GM12878 (cell line): ENCODE data around the gene TLCD5. TPM values are rescaled to one million over a fixed set of nuclear protein-coding genes. Genes with fewer than 3 reads are reported as not detected.

Source experiments
- ATAC-seq: fragments of 200-7000 bp; cut with Tn5 transposase; 3 replicates; pipeline ENCODE4 v1.9.1; 2020; ENCODE audit warnings: mild to moderate bottlenecking, moderate library complexity
- BruUV-seq: library from RNA; stranded (reverse); fragments of 400-500 nt; replicated peaks from 2 replicates; lab custom pipeline; 2021; lab: Mats Ljungman, UMichigan
- CTCF ChIA-PET: fragments of 300-600 bp; sonication (Branson Sonifier 250); formaldehyde crosslinking; extraction: SDS; loops from one replicate; lab custom pipeline; 2021; ENCODE audit warnings: inconsistent platforms; lab: Yijun Ruan, JAX
- POLR2A ChIA-PET: fragments of 350-600 bp; formaldehyde crosslinking; extraction: SDS; loops from one replicate; lab custom pipeline; 2021; ENCODE audit warnings: inconsistent platforms; lab: Charles Lee
- RAD21 ChIA-PET: fragments of 300-600 bp; sonication (Branson Sonifier 250); formaldehyde crosslinking; loops from one replicate; lab custom pipeline; 2023; ENCODE audit warnings: antibody characterized with exemption; ENCODE audit not compliant: unreplicated experiment; lab: Charles Lee
- SMC1A ChIA-PET: fragments of 300-600 bp; sonication (Branson Sonifier 250); formaldehyde crosslinking; loops from one replicate; lab custom pipeline; 2023; ENCODE audit not compliant: unreplicated experiment, uncharacterized antibody; lab: Charles Lee
- DNase-seq: peaks from one replicate; pipeline ENCODE4 v3.0.0-alpha.2; 2011; ENCODE audit warnings: low read depth, low spot score
- FAIRE-seq: peaks from 3 replicates; lab custom pipeline; 2011; peaks lifted over from hg19 to GRCh38; lab: Jason Lieb, UNC
- H2AFZ ChIP-seq: 2 replicates; pipeline ENCODE4 v1.6.0; 2011; ENCODE audit warnings: low read depth, low read length, control low read depth; ENCODE audit not compliant: control insufficient read depth
- H3K27ac ChIP-seq: 2 replicates; pipeline ENCODE4 v1.5.1; 2011; ENCODE audit warnings: control low read depth; ENCODE audit not compliant: control insufficient read depth, insufficient read depth
- H3K27me3 ChIP-seq, 2 experiments: replicated peaks in 1 of 2; 2 replicates each; pipeline versions ENCODE4 v1.6.0 to v1.6.1; 2011; ENCODE audit warnings: low read length in 1 of 2; ENCODE audit not compliant: control insufficient read depth in 2 of 2, insufficient read depth in 2 of 2
- H3K36me3 ChIP-seq, 2 experiments: 2 replicates each; pipeline ENCODE4 v1.5.1; 2011; ENCODE audit warnings: low read length in 1 of 2; ENCODE audit not compliant: control insufficient read depth in 2 of 2, insufficient read depth in 2 of 2
- H3K4me1 ChIP-seq: 2 replicates; pipeline ENCODE4 v1.6.1; 2011; ENCODE audit warnings: mild to moderate bottlenecking, low read length, moderate library complexity, mixed read lengths; ENCODE audit not compliant: control insufficient read depth, insufficient read depth
- H3K4me2 ChIP-seq: 2 replicates; pipeline ENCODE4 v1.6.0; 2011; ENCODE audit warnings: control low read depth; ENCODE audit not compliant: control insufficient read depth, insufficient read depth
- H3K4me3 ChIP-seq: fragments of 200-600 bp; sonication (generic); 2 replicates; pipeline ENCODE4 v1.5.1; 2016
- H3K79me2 ChIP-seq: 2 replicates; pipeline ENCODE4 v1.6.0; 2011; ENCODE audit warnings: low read length; ENCODE audit not compliant: control insufficient read depth, insufficient read depth
- H3K9ac ChIP-seq: 2 replicates; pipeline ENCODE4 v1.8.0; 2011; ENCODE audit warnings: low read length, control low read depth, mixed read lengths; ENCODE audit not compliant: control insufficient read depth, insufficient read depth
- H3K9me3 ChIP-seq: replicated peaks from 3 replicates; pipeline ENCODE4 v1.5.1; 2011; ENCODE audit warnings: mild to moderate bottlenecking, low read length; ENCODE audit not compliant: control insufficient read depth, insufficient read depth
- H4K20me1 ChIP-seq: 2 replicates; pipeline ENCODE4 v1.6.0; 2011; ENCODE audit not compliant: control insufficient read depth, insufficient read depth
- BCL11A ChIP-seq: IDR thresholded peaks from 2 replicates; pipeline ENCODE4 v1.6.1; 2011; ENCODE audit warnings: low read depth, low read length
- CBFB ChIP-seq: IDR thresholded peaks from 2 replicates; pipeline ENCODE4 v1.6.1; 2016; ENCODE audit warnings: antibody characterized with exemption, low read depth
- CBX5 ChIP-seq: sonication (generic); IDR thresholded peaks from 2 replicates; pipeline ENCODE4 v1.6.1; 2016; ENCODE audit warnings: low read depth, moderate library complexity, mild to moderate bottlenecking, inconsistent platforms
- KLF5 ChIP-seq: fragments of 450-650 bp; IDR thresholded peaks from 2 replicates; pipeline ENCODE4 v1.6.1; 2014; ENCODE audit warnings: mild to moderate bottlenecking; ENCODE audit not compliant: partially characterized antibody
- MTA2 ChIP-seq: fragments of 450-650 bp; IDR thresholded peaks from 2 replicates; pipeline ENCODE4 v1.6.1; 2016; ENCODE audit warnings: low read depth, mild to moderate bottlenecking, moderate library complexity
- MYB ChIP-seq: fragments of 150-350 bp; IDR thresholded peaks from 2 replicates; pipeline ENCODE4 v1.6.1; 2014; ENCODE audit warnings: mild to moderate bottlenecking, low read depth, low read length, borderline replicate concordance
- PKNOX1 ChIP-seq: fragments of 450-650 bp; IDR thresholded peaks from 2 replicates; pipeline ENCODE4 v1.6.1; 2016; ENCODE audit warnings: mild to moderate bottlenecking
- POU2F2 ChIP-seq: IDR thresholded peaks from 3 replicates; pipeline ENCODE4 v1.6.1; 2011; ENCODE audit warnings: low read depth, mild to moderate bottlenecking, low read length, borderline replicate concordance
- RCOR1 ChIP-seq: conservative IDR thresholded peaks from 2 replicates; pipeline ENCODE4 v1.6.1; 2012; ENCODE audit warnings: low read depth, low read length, improper control_type of control experiment
- SREBF1 ChIP-seq: IDR thresholded peaks from 2 replicates; pipeline ENCODE4 v1.6.1; 2012; ENCODE audit warnings: mild to moderate bottlenecking, low read length
- whole genome bisulfite sequencing: methylation state at CpG from one replicate; pipeline ENCODE4 v1.1.6; 2016; ENCODE audit warnings: low lambda C conversion rate; ENCODE audit not compliant: insufficient replicate concordance, insufficient coverage; ENCODE audit errors: missing lambda C conversion rate; 5-methylcytosine and 5-hydroxymethylcytosine counted together
- in situ Hi-C: fragments of 300-500 bp; cut with MboI; formaldehyde crosslinking; loops from 9 replicates; pipeline ENCODE4 v1.14.3; 2018; ENCODE audit warnings: mixed read lengths
- intact Hi-C: fragments of 100-400 bp; cut with micrococcal nuclease; formaldehyde crosslinking; loops from one replicate; pipeline ENCODE4 v1.14.2; 2022; ENCODE audit not compliant: unreplicated experiment
- polyA plus RNA-seq, 11 experiments: library from polyadenylated mRNA; depleted of rRNA in 4 of 11; unstranded in 6 of 11; stranded (reverse) in 5 of 11; fragments of >200 nt; fragmentation: Nextera tagmentation in 4 of 11; fragmentation: Illumina TruSeq in 1 of 11; extraction: Ambion mirVana in 4 of 11; extraction: Trizol in 1 of 11; gene quantifications; 1 replicate in 1 of 11; 2 replicates in 10 of 11; pipeline versions ENCODE4 v1.2.1 to v1.2.3, GENCODE V29; 2011 to 2016; ENCODE audit warnings: inconsistent platforms in 2 of 11, missing spikeins in 2 of 11, low read depth in 1 of 11
- total RNA-seq, 4 experiments: library from RNA; depleted of rRNA in 3 of 4; stranded (reverse); fragments of >200 nt in 3 of 4; fragmentation: Illumina TruSeq in 1 of 4; extraction: Trizol in 1 of 4; gene quantifications; 2 replicates each; pipeline versions ENCODE4 v1.2.1 to v1.2.3, GENCODE V29; 2013 to 2021
- TF ChIP-seq, protein P1 (sequence below): fragments of 450-650 bp; conservative IDR thresholded peaks from 2 replicates; pipeline ENCODE4 v1.6.1; 2017; ENCODE audit warnings: mild to moderate bottlenecking, moderate library complexity

TLCD5 gene
- total and polyA plus RNA-seq, 10 of the 15 experiments (the other 5 are each of a cell fraction or from before 2014, with no cell fraction given), result 2.4 to 13.3 (median 3.2) TPM

GRCh38 chr11:120327311-120327710 is 2.2 kb downstream of the TLCD5 start:
- Histone ChIP-seq H3K4me1 (no peaks in the 10 kb centered on the region), H2AFZ (no peak overlapping the region), H4K20me1 (no peaks in the 10 kb centered on the region), H3K36me3 (no peaks in the 10 kb centered on the region), H3K9me3 (no peaks in the 10 kb centered on the region; the same call in 2 of the 3 replicates), H3K9ac (no peak overlapping the region), H3K27ac (no peak overlapping the region; the same call in 1 of the 2 replicates), H3K4me2 (peak overlapping the region; percentile 87; the same call in 1 of the 2 replicates), H3K79me2 (no peaks in the 10 kb centered on the region), H3K27me3 (no peaks in the 10 kb centered on the region; a peak in 2 of 4 replicates), H3K4me3 (no peak overlapping the region)
- TF ChIP-seq CBFB, result no peak
- TF ChIP-seq RCOR1, result no peak
- no peak for TF ChIP-seq MYB
- SMC1A ChIA-PET, result interaction anchor here (1.0 to 3.1 kb wide), 9 partner anchors 8 to 572 kb away, joined by 3 to 15 read pairs (median 6); no protein-coding TSS in a partner anchor
- 97% methylated on average over 4 of the region's 4 CpGs for WGBS
- POLR2A ChIA-PET, result interaction anchor here (1.0 to 1.7 kb wide), 4 partner anchors 8 to 73 kb away, joined by 3 to 8 read pairs (median 4); no protein-coding TSS in a partner anchor
- RAD21 ChIA-PET, result interaction anchor here (1.0 to 1.6 kb wide), 3 partner anchors 8 to 91 kb away, joined by 3 to 5 read pairs (median 5); no protein-coding TSS in a partner anchor
- intact Hi-C loops (no loop called here), in situ Hi-C loops (no loop called here)
- FAIRE-seq (no peak), ATAC-seq (no peak), DNase-seq (no peak)
- BruUV-seq, result no TSS peak
- CTCF ChIA-PET, result interaction anchor here (0.9 to 3.1 kb wide), 7 partner anchors 8 to 161 kb away, joined by 3 to 25 read pairs (median 4); partner anchors contain the start of gene ARHGEF12

DNA sequence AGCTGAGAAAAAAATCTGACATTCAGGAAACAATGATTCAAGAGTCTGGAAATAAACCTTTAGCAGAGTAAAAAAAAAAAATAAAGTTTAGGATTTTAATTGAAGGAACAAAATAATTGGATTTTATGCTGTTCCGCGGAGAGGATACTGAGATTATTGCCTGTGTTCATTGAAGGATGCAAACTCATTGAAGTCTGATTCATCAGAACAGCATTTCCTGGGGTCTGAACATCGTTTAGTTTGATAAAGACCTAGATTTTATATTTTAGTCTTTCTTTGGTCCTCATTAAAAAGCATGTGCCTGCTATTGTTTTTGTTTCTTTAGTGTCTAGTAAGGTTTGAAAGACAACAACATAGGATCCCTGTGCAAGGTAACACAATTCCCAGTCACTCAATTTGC is 4.5 kb downstream of the TLCD5 start:
- RAD21 ChIA-PET, result no interaction called here
- intact Hi-C loops (no loop called here), in situ Hi-C loops (no loop called here)
- Histone ChIP-seq H4K20me1 (no peaks in the 10 kb centered on the region), H2AFZ (no peak overlapping the region), H3K79me2 (no peaks in the 10 kb centered on the region), H3K27me3 (no peaks in the 10 kb centered on the region; a peak in 2 of 4 replicates), H3K9ac (no peak overlapping the region), H3K36me3 (no peaks in the 10 kb centered on the region), H3K4me1 (peaks cover 6% of the 10 kb centered on the region; the same call in 1 of the 2 replicates), H3K9me3 (no peaks in the 10 kb centered on the region; the same call in 2 of the 3 replicates), H3K4me2 (no peak overlapping the region), H3K27ac (no peak overlapping the region), H3K4me3 (no peak overlapping the region)
- CTCF ChIA-PET, result interaction anchor here (1.2 kb wide), 1 partner anchor 71 kb away, joined by 3 read pairs; no protein-coding TSS in a partner anchor
- SMC1A ChIA-PET, result no interaction called here
- POLR2A ChIA-PET, result no interaction called here
- FAIRE-seq (no peak), DNase-seq (no peak), ATAC-seq (no peak)
- no TSS peak for BruUV-seq
- 67% methylated on average over 3 of the region's 3 CpGs for WGBS
- TF ChIP-seq POU2F2 (no peak), BCL11A (no peak), CBX5 (no peak), MTA2 (no peak), SREBF1 (no peak), KLF5 (no peak), PKNOX1 (no peak)
- TF ChIP-seq, protein P1, sequence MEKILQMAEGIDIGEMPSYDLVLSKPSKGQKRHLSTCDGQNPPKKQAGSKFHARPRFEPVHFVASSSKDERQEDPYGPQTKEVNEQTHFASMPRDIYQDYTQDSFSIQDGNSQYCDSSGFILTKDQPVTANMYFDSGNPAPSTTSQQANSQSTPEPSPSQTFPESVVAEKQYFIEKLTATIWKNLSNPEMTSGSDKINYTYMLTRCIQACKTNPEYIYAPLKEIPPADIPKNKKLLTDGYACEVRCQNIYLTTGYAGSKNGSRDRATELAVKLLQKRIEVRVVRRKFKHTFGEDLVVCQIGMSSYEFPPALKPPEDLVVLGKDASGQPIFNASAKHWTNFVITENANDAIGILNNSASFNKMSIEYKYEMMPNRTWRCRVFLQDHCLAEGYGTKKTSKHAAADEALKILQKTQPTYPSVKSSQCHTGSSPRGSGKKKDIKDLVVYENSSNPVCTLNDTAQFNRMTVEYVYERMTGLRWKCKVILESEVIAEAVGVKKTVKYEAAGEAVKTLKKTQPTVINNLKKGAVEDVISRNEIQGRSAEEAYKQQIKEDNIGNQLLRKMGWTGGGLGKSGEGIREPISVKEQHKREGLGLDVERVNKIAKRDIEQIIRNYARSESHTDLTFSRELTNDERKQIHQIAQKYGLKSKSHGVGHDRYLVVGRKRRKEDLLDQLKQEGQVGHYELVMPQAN, result no peak
